Measurements from ENCODE around the gene JTB.

Gene JTB

DNA sequence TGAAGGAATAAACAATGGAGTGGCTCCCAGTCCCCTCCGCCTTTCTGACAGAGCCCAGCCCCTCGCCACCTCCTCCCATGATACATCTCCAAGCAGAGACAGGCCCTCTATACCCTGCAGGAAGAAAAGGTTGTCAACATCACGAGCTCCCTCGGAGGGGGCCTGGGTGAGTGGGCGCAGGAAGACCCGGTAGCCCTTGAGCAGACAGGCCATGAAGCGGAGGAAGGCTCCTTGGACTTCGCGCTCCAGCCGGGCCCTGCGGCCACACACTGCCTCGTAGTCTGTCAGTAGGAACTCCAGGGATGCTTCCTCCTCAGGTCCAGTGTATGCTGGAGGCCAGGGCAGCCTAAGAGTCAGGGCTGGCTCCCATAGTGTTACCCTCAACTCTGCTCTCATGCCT, 38.0 kb downstream of the JTB start:
- no peak overlapping the region for H2BK5ac ChIP-seq (ENCODE audit: low read depth, low read length, poor library complexity)
- H3K9me3 ChIP-seq (ENCODE audit: insufficient read depth, low read depth, low read length) = peaks cover 2% of the 10 kb centered on the region
- H2BK12ac ChIP-seq (ENCODE audit: low read length) = no peak overlapping the region
- H3K4me2 ChIP-seq (ENCODE audit: low read length) = no peak overlapping the region
- H3K27me3 ChIP-seq (ENCODE audit: insufficient read depth, low read length) = no peaks in the 10 kb centered on the region
- no peak for DNase-seq
- H3K36me3 ChIP-seq (ENCODE audit: control insufficient read depth in 1 of 2, insufficient read depth in 2 of 2, low read length in 2 of 2) = peaks cover 68 to 75% of the 10 kb centered on the region in 2 experiments
- no peak overlapping the region for H3K4ac ChIP-seq (ENCODE audit: low read depth, low read length)
- H3K79me2 ChIP-seq (ENCODE audit: control insufficient read depth, insufficient read depth, low read length, poor library complexity) = no peaks in the 10 kb centered on the region
- no peak overlapping the region for H2BK120ac ChIP-seq (ENCODE audit: insufficient read depth, low read length, poor library complexity)
- H2AK5ac ChIP-seq (ENCODE audit: low read length) = no peak overlapping the region
- H3K18ac ChIP-seq (ENCODE audit: low read length) = no peak overlapping the region
- no peaks in the 10 kb centered on the region for H3K4me1 ChIP-seq (ENCODE audit: control insufficient read depth in 1 of 2, insufficient read depth in 2 of 2, low read length in 2 of 2)
- no peak overlapping the region for H3K27ac ChIP-seq (ENCODE audit: low read depth, low read length)
- no peak overlapping the region for H2AFZ ChIP-seq (ENCODE audit: insufficient read depth, low read length, poor library complexity)
- H3K23ac ChIP-seq (ENCODE audit: low read length) = no peak overlapping the region
- WGBS (ENCODE audit: extremely low coverage, insufficient coverage, insufficient read length) = no CpG with 5 or more reads among the region's 12 CpGs
- H3K79me1 ChIP-seq (ENCODE audit: low read length) = no peaks in the 10 kb centered on the region
- no peak overlapping the region for H3K4me3 ChIP-seq (ENCODE audit: low read depth, low read length)
- H4K91ac ChIP-seq (ENCODE audit: low read depth, low read length) = no peak overlapping the region
- no peak overlapping the region for H4K12ac ChIP-seq (ENCODE audit: low read depth, low read length)
- no peak overlapping the region for H3K9ac ChIP-seq (ENCODE audit: low read length)
- H4K8ac ChIP-seq (ENCODE audit: low read depth, low read length) = no peak overlapping the region
- no peak overlapping the region for H3K14ac ChIP-seq (ENCODE audit: low read length)

GRCh38 chr1:153938996-153939395, 38.5 kb downstream of the JTB start:
- Histone ChIP-seq H4K8ac (ENCODE audit: low read depth, low read length) (no peak overlapping the region), H2BK5ac (ENCODE audit: low read depth, low read length, poor library complexity) (no peak overlapping the region), H2BK12ac (ENCODE audit: low read length) (no peak overlapping the region), H3K79me2 (ENCODE audit: control insufficient read depth, insufficient read depth, low read length, poor library complexity) (no peaks in the 10 kb centered on the region), H3K4ac (ENCODE audit: low read depth, low read length) (no peak overlapping the region), H3K18ac (ENCODE audit: low read length) (no peak overlapping the region), H3K23ac (ENCODE audit: low read length) (no peak overlapping the region), H3K36me3 (ENCODE audit: control insufficient read depth in 1 of 2, insufficient read depth in 2 of 2, low read length in 2 of 2) (peaks cover 70 to 77% of the 10 kb centered on the region in 2 experiments), H3K79me1 (ENCODE audit: low read length) (no peaks in the 10 kb centered on the region), H3K4me3 (ENCODE audit: low read depth, low read length) (no peak overlapping the region), H3K27me3 (ENCODE audit: insufficient read depth, low read length) (no peaks in the 10 kb centered on the region), H4K91ac (ENCODE audit: low read depth, low read length) (no peak overlapping the region), H3K27ac (ENCODE audit: low read depth, low read length) (no peak overlapping the region), H3K9ac (ENCODE audit: low read length) (no peak overlapping the region), H3K14ac (ENCODE audit: low read length) (no peak overlapping the region), H2AK5ac (ENCODE audit: low read length) (no peak overlapping the region), H3K4me1 (ENCODE audit: control insufficient read depth in 1 of 2, insufficient read depth in 2 of 2, low read length in 2 of 2) (no peaks in the 10 kb centered on the region), H4K12ac (ENCODE audit: low read depth, low read length) (no peak overlapping the region), H3K9me3 (ENCODE audit: insufficient read depth, low read depth, low read length) (peaks cover 2% of the 10 kb centered on the region), H2BK120ac (ENCODE audit: insufficient read depth, low read length, poor library complexity) (no peak overlapping the region), H2AFZ (ENCODE audit: insufficient read depth, low read length, poor library complexity) (no peak overlapping the region), H3K4me2 (ENCODE audit: low read length) (no peak overlapping the region)
- DNase-seq = no peak
- no CpG with 5 or more reads among the region's 3 CpGs for WGBS (ENCODE audit: extremely low coverage, insufficient coverage, insufficient read length)

DNA sequence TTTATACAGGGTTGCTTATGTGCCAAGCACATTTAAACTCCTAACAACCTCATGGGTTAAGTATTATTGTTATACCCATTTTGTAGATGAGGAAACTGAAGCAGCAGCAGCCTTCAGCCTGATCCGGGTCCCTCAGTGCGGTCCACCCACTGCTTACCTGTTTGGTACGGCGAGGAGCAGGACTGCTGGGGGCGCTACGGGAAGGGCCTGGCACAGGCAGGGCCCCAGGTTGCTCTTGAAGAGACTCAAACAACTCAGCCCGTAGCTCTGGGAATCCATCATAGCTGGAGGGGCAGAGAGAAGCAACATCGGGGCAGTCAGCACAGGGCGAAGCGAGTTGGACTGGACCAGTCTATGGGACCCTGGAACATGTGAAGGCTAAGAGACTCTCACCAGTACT, 40.1 kb downstream of the JTB start:
- Histone ChIP-seq H2BK5ac (ENCODE audit: low read depth, low read length, poor library complexity) (no peak overlapping the region), H3K79me2 (ENCODE audit: control insufficient read depth, insufficient read depth, low read length, poor library complexity) (no peaks in the 10 kb centered on the region), H3K23ac (ENCODE audit: low read length) (no peak overlapping the region), H3K4me1 (ENCODE audit: control insufficient read depth in 1 of 2, insufficient read depth in 2 of 2, low read length in 2 of 2) (no peaks in the 10 kb centered on the region), H3K36me3 (ENCODE audit: control insufficient read depth in 1 of 2, insufficient read depth in 2 of 2, low read length in 2 of 2) (peaks cover 77 to 83% of the 10 kb centered on the region in 2 experiments), H2BK12ac (ENCODE audit: low read length) (no peak overlapping the region), H2AK5ac (ENCODE audit: low read length) (no peak overlapping the region), H3K9ac (ENCODE audit: low read length) (no peak overlapping the region), H4K12ac (ENCODE audit: low read depth, low read length) (no peak overlapping the region), H3K79me1 (ENCODE audit: low read length) (no peaks in the 10 kb centered on the region), H2AFZ (ENCODE audit: insufficient read depth, low read length, poor library complexity) (no peak overlapping the region), H3K4ac (ENCODE audit: low read depth, low read length) (no peak overlapping the region), H3K27ac (ENCODE audit: low read depth, low read length) (no peak overlapping the region), H4K91ac (ENCODE audit: low read depth, low read length) (no peak overlapping the region), H2BK120ac (ENCODE audit: insufficient read depth, low read length, poor library complexity) (no peak overlapping the region), H3K9me3 (ENCODE audit: insufficient read depth, low read depth, low read length) (peaks cover 2% of the 10 kb centered on the region), H3K27me3 (ENCODE audit: insufficient read depth, low read length) (no peaks in the 10 kb centered on the region), H3K18ac (ENCODE audit: low read length) (no peak overlapping the region), H3K14ac (ENCODE audit: low read length) (no peak overlapping the region), H3K4me2 (ENCODE audit: low read length) (no peak overlapping the region), H3K4me3 (ENCODE audit: low read depth, low read length) (no peak overlapping the region), H4K8ac (ENCODE audit: low read depth, low read length) (no peak overlapping the region)
- DNase-seq = no peak
- no CpG with 5 or more reads among the region's 10 CpGs for WGBS (ENCODE audit: extremely low coverage, insufficient coverage, insufficient read length)

DNA sequence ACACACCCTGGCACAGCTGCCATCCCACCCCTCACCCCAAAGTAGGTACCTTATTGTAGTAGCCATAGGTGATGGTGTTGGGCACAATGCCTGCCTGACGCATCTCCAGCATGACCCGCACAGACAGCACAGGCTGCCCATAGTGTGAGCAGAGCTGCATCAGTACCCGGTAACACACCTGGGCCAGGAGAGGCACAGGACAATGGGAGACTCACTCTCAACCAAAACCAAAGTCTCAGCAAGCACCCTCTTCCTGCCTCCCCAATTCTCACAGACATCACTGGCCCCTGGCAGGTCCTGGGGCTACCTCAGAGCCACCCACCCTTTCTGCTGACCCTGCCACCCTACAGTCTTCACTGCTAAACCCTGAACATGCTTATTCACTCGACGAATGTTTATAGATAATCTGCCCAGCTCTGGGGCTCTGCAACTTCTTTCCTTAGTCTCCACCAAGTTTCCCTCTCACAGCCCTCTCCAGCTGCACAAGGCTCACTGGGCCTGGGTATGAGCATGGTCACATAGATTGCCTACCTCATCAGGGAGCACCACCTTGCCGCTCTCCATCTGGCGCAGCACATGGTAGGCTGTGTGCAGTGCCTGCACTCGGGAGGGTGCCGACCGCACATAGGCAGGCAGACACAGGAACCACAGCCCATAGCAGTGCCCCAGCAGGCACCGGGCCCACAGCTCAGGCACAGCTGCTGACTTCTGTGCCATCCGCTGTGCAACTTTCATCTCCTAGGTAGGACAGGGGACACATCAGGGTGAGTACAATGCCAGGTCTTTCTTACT, 41.3 kb downstream of the JTB start:
- no peak overlapping the region for H4K12ac ChIP-seq (ENCODE audit: low read depth, low read length)
- no peak for DNase-seq

More for the DNA sequence above, 41.3 kb downstream of the JTB start:
- Histone ChIP-seq H2AFZ (ENCODE audit: insufficient read depth, low read length, poor library complexity) (no peak overlapping the region), H3K4me1 (ENCODE audit: control insufficient read depth in 1 of 2, insufficient read depth in 2 of 2, low read length in 2 of 2) (no peaks in the 10 kb centered on the region), H4K91ac (ENCODE audit: low read depth, low read length) (no peak overlapping the region), H3K9ac (ENCODE audit: low read length) (no peak overlapping the region), H3K27me3 (ENCODE audit: insufficient read depth, low read length) (no peaks in the 10 kb centered on the region), H3K9me3 (ENCODE audit: insufficient read depth, low read depth, low read length) (peaks cover 2% of the 10 kb centered on the region), H3K23ac (ENCODE audit: low read length) (no peak overlapping the region), H2BK12ac (ENCODE audit: low read length) (no peak overlapping the region), H3K14ac (ENCODE audit: low read length) (no peak overlapping the region), H2BK120ac (ENCODE audit: insufficient read depth, low read length, poor library complexity) (no peak overlapping the region), H3K79me1 (ENCODE audit: low read length) (no peaks in the 10 kb centered on the region), H2AK5ac (ENCODE audit: low read length) (no peak overlapping the region), H3K4me3 (ENCODE audit: low read depth, low read length) (no peak overlapping the region), H3K4me2 (ENCODE audit: low read length) (no peak overlapping the region), H3K18ac (ENCODE audit: low read length) (no peak overlapping the region), H3K27ac (ENCODE audit: low read depth, low read length) (no peak overlapping the region), H3K36me3 (ENCODE audit: control insufficient read depth in 1 of 2, insufficient read depth in 2 of 2, low read length in 2 of 2) (peaks cover 75 to 78% of the 10 kb centered on the region in 2 experiments), H2BK5ac (ENCODE audit: low read depth, low read length, poor library complexity) (no peak overlapping the region), H3K79me2 (ENCODE audit: control insufficient read depth, insufficient read depth, low read length, poor library complexity) (no peaks in the 10 kb centered on the region), H4K8ac (ENCODE audit: low read depth, low read length) (no peak overlapping the region), H3K4ac (ENCODE audit: low read depth, low read length) (no peak overlapping the region)
- WGBS (ENCODE audit: extremely low coverage, insufficient coverage, insufficient read length) = no CpG with 5 or more reads among the region's 12 CpGs

Data from trophoblast cell (in vitro differentiated cells and primary cell).